GM12801 (cell line): ENCODE results near the gene SIN3A.

Experiments
- TF ChIP-seq, protein P1 (sequence below): IDR thresholded peaks from one replicate; pipeline ENCODE4 v1.5.1; 2011; ENCODE audit warnings: control low read depth; ENCODE audit not compliant: insufficient read length; ENCODE audit errors: extremely low read depth

SIN3A gene

DNA sequence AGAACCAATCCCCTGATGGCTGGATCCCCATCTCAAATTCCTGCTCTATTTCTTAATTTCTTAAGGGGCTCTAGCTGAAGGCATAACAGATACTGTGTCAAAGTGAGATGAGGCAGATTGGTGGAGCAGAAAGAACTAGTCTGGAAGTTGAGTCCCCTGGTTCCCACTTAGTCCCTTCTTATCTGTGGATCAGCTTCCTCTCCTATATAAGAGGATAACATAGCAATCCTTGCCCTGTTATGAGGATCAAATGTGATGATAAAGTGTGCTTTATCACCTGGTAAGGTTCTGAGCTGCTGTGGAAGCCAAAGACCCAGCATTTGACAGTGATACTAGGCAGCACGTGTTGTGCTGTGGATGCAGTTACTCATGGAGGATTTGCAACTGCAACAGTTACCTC is 8.1 kb upstream of the SIN3A start:
- TF ChIP-seq, protein P1, sequence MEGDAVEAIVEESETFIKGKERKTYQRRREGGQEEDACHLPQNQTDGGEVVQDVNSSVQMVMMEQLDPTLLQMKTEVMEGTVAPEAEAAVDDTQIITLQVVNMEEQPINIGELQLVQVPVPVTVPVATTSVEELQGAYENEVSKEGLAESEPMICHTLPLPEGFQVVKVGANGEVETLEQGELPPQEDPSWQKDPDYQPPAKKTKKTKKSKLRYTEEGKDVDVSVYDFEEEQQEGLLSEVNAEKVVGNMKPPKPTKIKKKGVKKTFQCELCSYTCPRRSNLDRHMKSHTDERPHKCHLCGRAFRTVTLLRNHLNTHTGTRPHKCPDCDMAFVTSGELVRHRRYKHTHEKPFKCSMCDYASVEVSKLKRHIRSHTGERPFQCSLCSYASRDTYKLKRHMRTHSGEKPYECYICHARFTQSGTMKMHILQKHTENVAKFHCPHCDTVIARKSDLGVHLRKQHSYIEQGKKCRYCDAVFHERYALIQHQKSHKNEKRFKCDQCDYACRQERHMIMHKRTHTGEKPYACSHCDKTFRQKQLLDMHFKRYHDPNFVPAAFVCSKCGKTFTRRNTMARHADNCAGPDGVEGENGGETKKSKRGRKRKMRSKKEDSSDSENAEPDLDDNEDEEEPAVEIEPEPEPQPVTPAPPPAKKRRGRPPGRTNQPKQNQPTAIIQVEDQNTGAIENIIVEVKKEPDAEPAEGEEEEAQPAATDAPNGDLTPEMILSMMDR = no peak

DNA sequence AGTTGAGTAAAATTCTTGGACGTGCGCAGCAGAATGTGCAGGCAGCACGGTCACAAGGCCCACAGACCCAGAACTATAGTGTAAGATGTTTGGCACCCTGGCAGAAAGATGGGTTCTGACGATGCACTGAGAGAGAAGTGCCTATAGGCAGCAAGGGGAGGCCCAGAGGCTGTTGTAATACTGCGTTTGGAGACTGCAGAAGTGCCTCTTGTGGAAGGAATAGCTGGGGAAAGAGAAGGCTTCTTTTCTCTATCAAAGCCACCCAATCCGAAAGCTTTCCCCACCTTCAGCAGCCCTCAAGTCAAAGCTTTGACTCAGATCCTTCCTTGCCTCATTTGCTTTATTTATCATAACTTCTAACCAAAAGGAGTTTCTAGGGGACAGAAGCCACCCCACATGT is 5.2 kb upstream of the SIN3A start:
- TF ChIP-seq, protein P1 = no peak

GRCh38 chr15:75455982-75456531 is 4.6 kb upstream of the SIN3A start:
- TF ChIP-seq, protein P1 = no peak

DNA sequence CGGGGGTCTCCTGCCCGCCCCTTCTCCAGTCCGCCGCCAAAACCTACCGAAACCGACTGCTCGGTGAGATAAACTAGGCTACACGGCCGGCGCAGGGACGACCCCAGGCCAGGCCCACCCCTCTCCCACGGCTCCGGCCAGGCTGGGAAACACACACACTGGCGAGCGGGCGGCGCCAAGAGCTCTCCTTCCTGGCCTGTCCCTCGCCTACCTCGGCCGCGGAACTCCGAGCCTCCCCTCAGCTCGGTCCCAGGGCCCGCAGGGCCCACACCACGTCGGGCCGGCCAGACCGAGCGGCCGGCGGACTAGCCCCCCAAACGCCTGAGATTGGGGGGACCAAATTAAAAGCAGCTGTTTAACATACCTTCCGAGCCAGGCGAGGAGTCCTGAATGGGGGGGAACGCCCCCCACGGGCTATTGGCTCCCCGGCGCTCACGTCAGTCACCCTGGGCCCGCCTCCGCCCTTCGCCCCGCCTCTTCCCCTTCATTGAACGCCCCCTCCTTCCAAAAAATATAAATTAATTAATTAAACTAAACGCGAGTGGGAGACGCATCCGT is 4.0 kb upstream of the SIN3A start:
- TF ChIP-seq, protein P1 = no peak

GRCh38 chr15:75454471-75455378 is 3.2 kb upstream of the SIN3A start:
- TF ChIP-seq, protein P1 = no peak

DNA sequence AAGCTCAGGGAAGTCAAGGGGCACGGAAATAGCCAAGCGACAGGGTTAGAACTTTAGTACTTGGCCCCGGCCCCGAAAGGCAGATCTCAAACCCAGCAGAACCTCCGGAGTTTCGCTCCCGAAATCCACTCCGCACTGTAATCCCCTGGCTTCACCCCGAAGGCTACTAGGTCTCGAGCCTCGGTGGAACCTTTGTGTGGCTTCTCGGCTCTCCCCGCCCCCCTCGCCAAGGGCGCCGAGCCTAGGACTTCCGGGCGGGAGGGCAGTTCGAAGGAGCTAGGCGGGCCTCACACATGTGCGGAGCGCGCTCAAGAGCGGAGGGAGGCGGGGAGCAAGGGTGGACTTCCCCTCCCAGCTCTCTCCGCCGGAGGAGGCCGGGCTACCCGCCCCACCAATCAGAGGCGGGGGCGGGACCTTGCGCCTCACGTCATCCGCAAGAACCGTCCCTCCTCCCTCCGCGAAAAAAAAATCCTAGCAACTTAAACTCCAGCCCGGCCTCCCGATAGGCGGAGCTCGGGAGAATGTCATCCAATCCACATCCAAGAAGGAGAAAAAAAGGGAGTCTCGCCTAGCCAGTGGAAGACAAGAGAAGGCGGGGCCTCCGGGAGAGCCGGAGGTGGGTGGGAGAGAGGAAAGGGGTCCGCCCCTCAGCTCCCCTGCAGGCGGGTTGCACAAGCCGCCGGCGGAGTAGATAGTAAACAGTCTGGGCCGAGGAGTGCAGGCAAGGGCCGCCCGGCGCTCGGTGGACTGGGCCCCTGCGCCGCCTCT is 2.4 kb upstream of the SIN3A start:
- TF ChIP-seq, protein P1 = no peak
